HEK293 (cell line): Measurements from ENCODE around the gene DVL1.
A peak's percentile ranks its signal among the peaks of the same experiment; 100 is the strongest.

Experiments
- AEBP2 ChIP-seq: fragments of 450-650 bp; formaldehyde crosslinking; IDR thresholded peaks from 2 replicates; pipeline ENCODE4 v1.5.1; 2016; ENCODE audit warnings: missing biosample characterization, missing genetic modification characterization, borderline replicate concordance
- BCL11A ChIP-seq: fragments of 450-650 bp; formaldehyde crosslinking; IDR thresholded peaks from 2 replicates; pipeline ENCODE4 v1.5.1; 2016; ENCODE audit warnings: low read depth, missing biosample characterization, missing genetic modification characterization
- BCL11B ChIP-seq: fragments of 450-650 bp; formaldehyde crosslinking; IDR thresholded peaks from 2 replicates; pipeline ENCODE4 v1.5.1; 2016; ENCODE audit warnings: low read depth, missing biosample characterization, missing genetic modification characterization
- ELK4 ChIP-seq: IDR thresholded peaks from 2 replicates; pipeline ENCODE4 v1.6.1; 2011; ENCODE audit warnings: mild to moderate bottlenecking, low read depth, low read length, borderline replicate concordance
- GFI1B ChIP-seq: fragments of 450-650 bp; formaldehyde crosslinking; IDR thresholded peaks from 2 replicates; pipeline ENCODE4 v1.5.1; 2016; ENCODE audit warnings: missing biosample characterization, missing genetic modification characterization
- GLI4 ChIP-seq: fragments of 450-650 bp; formaldehyde crosslinking; IDR thresholded peaks from 2 replicates; pipeline ENCODE4 v1.5.1; 2016; ENCODE audit warnings: missing biosample characterization, missing genetic modification characterization
- GLIS1 ChIP-seq: fragments of 450-650 bp; formaldehyde crosslinking; IDR thresholded peaks from 2 replicates; pipeline ENCODE4 v1.5.1; 2016; ENCODE audit warnings: missing biosample characterization, missing genetic modification characterization
- HOXA7 ChIP-seq: sonication (generic); formaldehyde crosslinking; IDR thresholded peaks from 2 replicates; pipeline ENCODE4 v1.8.1; 2022; ENCODE audit warnings: missing genetic modification reagents, borderline replicate concordance
- HOXC10 ChIP-seq: sonication (generic); formaldehyde crosslinking; IDR thresholded peaks from 2 replicates; pipeline ENCODE4 v1.8.1; 2023; ENCODE audit warnings: mild to moderate bottlenecking, missing genetic modification reagents
- KLF1 ChIP-seq: fragments of 450-650 bp; formaldehyde crosslinking; IDR thresholded peaks from 2 replicates; pipeline ENCODE4 v1.5.1; 2016; ENCODE audit warnings: missing biosample characterization, missing genetic modification characterization
- KLF8 ChIP-seq: fragments of 450-650 bp; formaldehyde crosslinking; IDR thresholded peaks from 2 replicates; pipeline ENCODE4 v1.5.1; 2016; ENCODE audit warnings: missing biosample characterization, missing genetic modification characterization
- MZF1 ChIP-seq: fragments of 450-650 bp; formaldehyde crosslinking; IDR thresholded peaks from 2 replicates; pipeline ENCODE4 v1.5.1; 2017; ENCODE audit warnings: missing biosample characterization, missing genetic modification characterization, borderline replicate concordance
- PRDM1 ChIP-seq: fragments of 450-650 bp; formaldehyde crosslinking; IDR thresholded peaks from 2 replicates; pipeline ENCODE4; 2016; ENCODE audit warnings: missing biosample characterization, missing genetic modification characterization
- RBAK ChIP-seq: fragments of 450-650 bp; formaldehyde crosslinking; IDR thresholded peaks from 2 replicates; pipeline ENCODE4 v1.5.1; 2016; ENCODE audit warnings: missing biosample characterization, missing genetic modification characterization
- SP2 ChIP-seq: fragments of 450-650 bp; formaldehyde crosslinking; IDR thresholded peaks from 2 replicates; pipeline ENCODE4 v1.5.1; 2016; ENCODE audit warnings: missing biosample characterization, missing genetic modification characterization
- ZBTB21 ChIP-seq: fragments of 450-650 bp; formaldehyde crosslinking; IDR thresholded peaks from 2 replicates; pipeline ENCODE4 v1.5.1; 2017; ENCODE audit warnings: missing biosample characterization, missing genetic modification characterization
- ZBTB7A ChIP-seq: fragments of 450-650 bp; formaldehyde crosslinking; IDR thresholded peaks from 2 replicates; pipeline ENCODE4 v1.5.1; 2016; ENCODE audit warnings: low read depth, missing biosample characterization, missing genetic modification characterization
- ZFHX2 ChIP-seq: fragments of 450-650 bp; formaldehyde crosslinking; conservative IDR thresholded peaks from 2 replicates; pipeline ENCODE4 v1.5.1; 2016; ENCODE audit warnings: missing biosample characterization, missing genetic modification characterization
- ZFP41 ChIP-seq: fragments of 450-650 bp; formaldehyde crosslinking; IDR thresholded peaks from 2 replicates; pipeline ENCODE4 v1.5.1; 2016; ENCODE audit warnings: missing biosample characterization, missing genetic modification characterization, borderline replicate concordance
- ZNF10 ChIP-seq: fragments of 450-650 bp; formaldehyde crosslinking; IDR thresholded peaks from 2 replicates; pipeline ENCODE4 v1.5.1; 2017; ENCODE audit warnings: missing biosample characterization, missing genetic modification characterization
- ZNF146 ChIP-seq: fragments of 450-650 bp; formaldehyde crosslinking; IDR thresholded peaks from 2 replicates; pipeline ENCODE4 v1.5.1; 2016; ENCODE audit warnings: missing biosample characterization, missing genetic modification characterization
- ZNF169 ChIP-seq: fragments of 450-650 bp; formaldehyde crosslinking; IDR thresholded peaks from 2 replicates; pipeline ENCODE4 v1.5.1; 2016; ENCODE audit warnings: missing biosample characterization, missing genetic modification characterization
- ZNF174 ChIP-seq: fragments of 450-650 bp; formaldehyde crosslinking; IDR thresholded peaks from 2 replicates; pipeline ENCODE4 v1.5.0; 2017; ENCODE audit warnings: missing biosample characterization, mild to moderate bottlenecking, missing genetic modification characterization
- ZNF19 ChIP-seq: fragments of 450-650 bp; formaldehyde crosslinking; IDR thresholded peaks from 2 replicates; pipeline ENCODE4; 2016; ENCODE audit warnings: missing biosample characterization, missing genetic modification characterization, low read depth
- ZNF2 ChIP-seq: fragments of 450-650 bp; formaldehyde crosslinking; IDR thresholded peaks from 2 replicates; pipeline ENCODE4 v1.5.1; 2016; ENCODE audit warnings: missing biosample characterization, missing genetic modification characterization
- ZNF26 ChIP-seq: fragments of 450-650 bp; formaldehyde crosslinking; IDR thresholded peaks from 2 replicates; pipeline ENCODE4 v1.5.1; 2016; ENCODE audit warnings: missing biosample characterization, missing genetic modification characterization
- ZNF324 ChIP-seq: fragments of 450-650 bp; formaldehyde crosslinking; IDR thresholded peaks from 2 replicates; pipeline ENCODE4 v1.5.1; 2016; ENCODE audit warnings: missing biosample characterization, missing genetic modification characterization
- ZNF354C ChIP-seq: fragments of 450-650 bp; formaldehyde crosslinking; IDR thresholded peaks from 2 replicates; pipeline ENCODE4 v1.5.1; 2016; ENCODE audit warnings: missing biosample characterization, missing genetic modification characterization, low read depth, borderline replicate concordance
- ZNF423 ChIP-seq: fragments of 450-650 bp; formaldehyde crosslinking; IDR thresholded peaks from 2 replicates; pipeline ENCODE4 v1.5.1; 2016; ENCODE audit warnings: missing biosample characterization, missing genetic modification characterization
- ZNF48 ChIP-seq: fragments of 450-650 bp; formaldehyde crosslinking; IDR thresholded peaks from 2 replicates; pipeline ENCODE4 v1.5.1; 2016; ENCODE audit warnings: missing biosample characterization, missing genetic modification characterization
- ZNF501 ChIP-seq: fragments of 450-650 bp; formaldehyde crosslinking; IDR thresholded peaks from 2 replicates; pipeline ENCODE4 v1.5.1; 2016; ENCODE audit warnings: missing biosample characterization, missing genetic modification characterization
- ZNF513 ChIP-seq: fragments of 450-650 bp; IDR thresholded peaks from 2 replicates; pipeline ENCODE4 v1.5.1; 2018; ENCODE audit warnings: missing biosample characterization, missing genetic modification characterization
- ZNF571 ChIP-seq: fragments of 450-650 bp; formaldehyde crosslinking; IDR thresholded peaks from 2 replicates; pipeline ENCODE4 v1.5.0; 2017; ENCODE audit warnings: missing biosample characterization, missing genetic modification characterization
- ZNF580 ChIP-seq: fragments of 450-650 bp; formaldehyde crosslinking; IDR thresholded peaks from 2 replicates; pipeline ENCODE4 v1.5.1; 2016; ENCODE audit warnings: missing biosample characterization, missing genetic modification characterization
- ZNF624 ChIP-seq: fragments of 450-650 bp; formaldehyde crosslinking; IDR thresholded peaks from 2 replicates; pipeline ENCODE4 v1.5.1; 2017; ENCODE audit warnings: missing biosample characterization, missing genetic modification characterization
- ZNF830 ChIP-seq: fragments of 450-650 bp; IDR thresholded peaks from 2 replicates; pipeline ENCODE4 v1.5.0; 2018; ENCODE audit warnings: missing biosample characterization, missing genetic modification characterization, low read depth, mild to moderate bottlenecking, moderate library complexity
- ZNF837 ChIP-seq: fragments of 450-650 bp; formaldehyde crosslinking; IDR thresholded peaks from 2 replicates; pipeline ENCODE4 v1.5.1; 2016; ENCODE audit warnings: missing biosample characterization, missing genetic modification characterization

Gene DVL1

GRCh38 chr1:1374929-1375662 lies 25.9 kb upstream of the DVL1 start, which contains the start of gene AURKAIP1 (continued):
- TF ChIP-seq ZNF580 (tag by site-specific recombination) (peak; percentile 100), BCL11B (peak; percentile 89; the same call in 1 of the 2 replicates), MZF1 (tag by site-specific recombination) (peak; percentile 81), KLF1 (tag by site-specific recombination) (peak; percentile 85), AEBP2 (tag by site-specific recombination) (no peak), HOXA7 (no peak), GLIS1 (tag by site-specific recombination) (peak; percentile 94), ZBTB7A (tag by site-specific recombination) (peak; percentile 97), HOXC10 (CRISPR knock-in tag) (0 out of 2 replicates have a peak, but pooled peaks have one; percentile 86), ZNF10 (tag by site-specific recombination) (no peak; the same call in none of the 2 replicates), GLI4 (tag by site-specific recombination) (peak; percentile 99), ZNF19 (no peak), PRDM1 (tag by site-specific recombination) (no peak), ZNF354C (tag by site-specific recombination) (no peak), ZNF324 (tag by site-specific recombination) (peak; percentile 100), ZNF501 (tag by site-specific recombination) (peak; percentile 100), GFI1B (peak; percentile 64; the same call in 1 of the 2 replicates), ZNF2 (tag by site-specific recombination) (peak; percentile 100), ZNF624 (tag by site-specific recombination) (0 out of 2 replicates have a peak, but pooled peaks have one; percentile 74), ZNF26 (tag by site-specific recombination) (no peak), RBAK (tag by site-specific recombination) (no peak), BCL11A (tag by site-specific recombination) (peak; percentile 75; the same call in 1 of the 2 replicates), ZNF423 (tag by site-specific recombination) (no peak), ZFHX2 (tag by site-specific recombination) (peak; percentile 94), KLF8 (tag by site-specific recombination) (peak; percentile 99), ZNF837 (no peak), ZNF830 (tag by site-specific recombination) (no peak), ZBTB21 (tag by site-specific recombination) (peak; percentile 83), ZNF513 (tag by site-specific recombination) (no peak; the same call in 1 of the 2 replicates), ZNF571 (tag by site-specific recombination) (no peak), ZNF146 (tag by site-specific recombination) (peak; percentile 87), SP2 (tag by site-specific recombination) (peak; percentile 96), ZNF169 (tag by site-specific recombination) (0 out of 2 replicates have a peak, but pooled peaks have one; percentile 37), ZNF48 (tag by site-specific recombination) (no peak), ELK4 (peak; percentile 90), ZFP41 (no peak), ZNF174 (tag by site-specific recombination) (no peak)
